NT2/D1 (cell line): ENCODE results near the gene GNG4.

Source experiments
- SUZ12 ChIP-seq: IDR thresholded peaks from 2 replicates; pipeline ENCODE4 v1.6.1; 2011; ENCODE audit not compliant: insufficient read length, insufficient read depth; ENCODE audit errors: extremely low read depth
- YY1 ChIP-seq: IDR thresholded peaks from 2 replicates; pipeline ENCODE4 v1.6.1; 2011; ENCODE audit not compliant: insufficient read length, insufficient read depth
- ZNF274 ChIP-seq: IDR thresholded peaks from 2 replicates; pipeline ENCODE4 v1.6.1; 2011; ENCODE audit warnings: mild to moderate bottlenecking, low read depth, low read length

GRCh38 chr1:235607284-235607683 lies 42.3 kb downstream of the GNG4 start:
- TF ChIP-seq YY1 (no peak), ZNF274 (no peak), SUZ12 (no peak)
